NCI-H345 treated with DMSO at 0.1 percent for 48 hours (cell line): ENCODE measurements around the gene ZFP36L1.

Experiments used
- DNase-seq: peaks from one replicate; lab custom pipeline; 2025; ENCODE audit not compliant: unreplicated experiment; lab: John Stamatoyannopoulos, UW

The ZFP36L1 gene

GRCh38 chr14:68784978-68785533 is 7.8 kb downstream of the ZFP36L1 start:
- no peak for DNase-seq

- no peak for DNase-seq
These were observed 8.5 kb downstream of the ZFP36L1 start for GRCh38 chr14:68784226-68784910.

DNA sequence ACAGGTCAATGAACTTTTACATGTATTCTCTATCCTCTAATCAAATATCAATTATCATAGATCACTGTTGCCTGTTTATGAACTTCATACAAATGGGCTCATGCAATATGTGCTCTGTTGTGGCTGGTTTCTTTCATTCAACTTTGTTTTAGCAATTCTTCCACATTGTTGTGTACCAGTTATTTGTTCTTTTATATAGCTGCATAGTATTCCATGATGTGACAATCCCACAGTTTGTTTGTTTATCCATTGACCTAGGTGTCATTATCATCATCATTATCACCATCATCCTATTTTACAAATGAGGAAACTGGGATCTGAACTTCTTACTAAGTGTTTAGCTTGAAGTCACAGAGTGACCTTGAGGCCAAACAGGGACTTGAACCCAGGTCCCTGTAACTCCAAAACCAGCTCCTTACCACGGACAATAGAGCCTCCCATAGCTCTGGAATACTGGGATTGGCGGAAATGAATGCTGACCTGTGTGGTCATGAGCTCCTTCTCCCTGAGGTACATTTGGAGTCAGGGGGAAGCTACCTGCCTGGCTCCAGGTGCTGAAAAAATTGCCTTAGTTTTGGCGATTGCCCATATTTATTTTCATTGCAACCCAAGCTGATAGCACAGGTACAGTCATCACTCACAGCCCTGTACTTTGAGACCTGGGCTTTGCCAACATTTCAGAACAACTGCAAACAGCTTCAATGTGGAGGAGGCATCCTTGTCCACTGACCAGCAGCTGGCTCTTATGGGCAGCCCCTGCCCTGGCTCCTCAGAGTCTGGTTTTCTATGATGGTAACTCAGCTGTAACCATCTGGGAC is 9.2 kb downstream of the ZFP36L1 start:
- DNase-seq, result no peak

GRCh38 chr14:68782091-68782981 is 10.5 kb downstream of the ZFP36L1 start:
- DNase-seq, result no peak

DNA sequence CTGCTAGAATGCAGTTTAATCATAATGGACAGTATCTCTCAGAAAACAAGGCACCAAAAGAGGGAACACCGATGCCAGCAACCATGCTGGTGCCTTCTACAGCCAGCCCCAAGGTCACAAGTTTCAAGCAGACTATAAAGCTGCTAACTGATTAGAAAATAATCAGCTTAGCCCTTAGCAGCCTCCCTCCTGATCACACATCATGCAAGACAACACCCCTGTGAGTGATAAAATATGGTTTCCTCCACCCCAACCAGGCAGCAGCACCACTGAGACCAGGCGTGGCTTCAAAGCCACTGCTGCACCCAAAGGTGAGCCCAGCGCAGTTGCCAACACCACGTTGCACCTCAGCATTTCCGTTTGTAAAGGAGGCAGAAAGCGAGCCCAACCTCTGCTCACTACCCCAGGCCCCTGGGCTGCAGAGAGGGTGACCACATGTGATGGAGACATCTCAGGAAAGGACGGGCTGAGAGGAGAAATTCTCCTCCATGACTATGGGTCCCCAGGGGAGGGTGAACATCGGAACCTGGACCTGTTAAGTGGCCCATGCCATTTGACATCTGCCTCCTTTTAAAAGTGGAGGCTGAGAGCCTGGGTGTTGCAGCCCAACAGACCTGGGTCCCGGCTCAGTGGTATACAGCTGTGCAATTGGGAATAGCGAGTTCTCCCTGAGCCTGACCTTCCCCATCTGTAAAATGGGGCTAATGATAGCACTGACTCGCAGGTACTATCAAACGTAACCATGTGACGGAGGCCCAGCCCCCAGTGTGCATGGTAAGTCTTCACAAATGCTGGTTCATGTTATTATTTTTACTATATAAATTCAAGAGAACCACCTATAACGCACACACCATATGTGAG is 11.5 kb downstream of the ZFP36L1 start:
- DNase-seq, result no peak

DNA sequence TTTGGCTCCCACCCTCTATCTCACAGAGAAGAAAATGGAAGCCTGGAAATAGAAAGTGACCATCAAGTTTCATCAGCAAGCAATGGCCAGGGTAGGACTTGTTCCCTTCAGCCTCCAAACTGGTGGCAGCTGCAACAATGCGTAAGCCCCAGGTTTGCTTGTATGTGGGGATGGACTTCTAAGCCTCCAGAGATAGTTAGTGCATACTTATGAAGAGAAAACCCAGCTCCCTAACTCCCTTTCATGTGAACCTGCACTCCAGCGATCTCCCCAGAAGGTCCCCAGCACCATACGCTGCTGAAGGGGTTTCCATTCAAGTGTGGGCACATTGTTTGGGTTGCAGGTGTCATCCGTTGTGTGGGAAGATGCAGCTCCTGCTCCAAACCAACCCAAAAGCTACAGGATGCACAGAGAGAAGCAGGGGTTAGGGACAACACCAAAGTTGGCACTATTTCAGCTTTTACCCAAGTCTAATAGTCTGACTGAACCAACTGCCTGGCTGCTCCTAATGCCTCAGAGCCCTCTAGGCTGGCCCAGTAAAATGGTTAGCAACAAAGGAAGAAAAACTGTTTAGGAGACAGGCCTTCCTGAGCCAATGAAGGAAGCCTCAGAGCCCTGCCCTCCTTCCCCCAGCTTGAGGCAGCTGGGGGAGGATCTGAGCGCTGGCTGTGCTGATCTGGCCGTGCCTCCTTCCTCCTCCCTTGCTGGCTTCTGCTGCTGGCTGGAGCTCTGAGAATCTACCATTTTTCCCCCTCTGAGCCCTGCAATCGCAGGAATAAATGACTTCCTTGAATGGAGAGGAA is 12.3 kb downstream of the ZFP36L1 start:
- no peak for DNase-seq

GRCh38 chr14:68779761-68780323 is 13.0 kb downstream of the ZFP36L1 start:
- no peak for DNase-seq

GRCh38 chr14:68777644-68778043 is 15.2 kb downstream of the ZFP36L1 start:
- no peak for DNase-seq

DNA sequence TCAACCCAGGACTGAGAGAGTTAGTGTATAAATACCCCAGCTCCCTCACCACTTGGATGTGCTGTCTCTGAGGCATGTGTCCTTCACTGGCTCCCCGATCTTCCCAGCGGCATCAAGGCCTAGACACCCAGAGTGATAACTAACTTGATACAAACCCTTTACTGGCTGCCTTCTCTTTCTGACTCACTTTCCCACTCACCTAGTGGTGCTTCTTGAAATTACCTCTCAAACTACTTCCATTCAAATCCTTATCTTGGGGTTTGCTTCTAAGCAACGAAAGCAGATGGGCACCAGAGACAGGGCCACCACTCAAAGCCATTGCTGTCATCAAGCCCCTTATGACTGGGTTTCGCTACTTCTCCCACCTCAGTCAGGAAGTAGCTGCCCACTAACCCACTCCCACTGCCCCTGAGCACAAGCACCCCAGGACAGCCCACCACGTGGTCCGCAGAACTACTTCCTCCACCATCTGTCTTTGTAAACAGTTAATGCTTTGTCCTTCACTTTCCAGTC is 17.2 kb downstream of the ZFP36L1 start:
- DNase-seq, result no peak

GRCh38 chr14:68774771-68775613 is 17.9 kb downstream of the ZFP36L1 start:
- DNase-seq, result no peak

- no peak for DNase-seq
These were observed 20.0 kb downstream of the ZFP36L1 start for GRCh38 chr14:68772761-68773381.

DNA sequence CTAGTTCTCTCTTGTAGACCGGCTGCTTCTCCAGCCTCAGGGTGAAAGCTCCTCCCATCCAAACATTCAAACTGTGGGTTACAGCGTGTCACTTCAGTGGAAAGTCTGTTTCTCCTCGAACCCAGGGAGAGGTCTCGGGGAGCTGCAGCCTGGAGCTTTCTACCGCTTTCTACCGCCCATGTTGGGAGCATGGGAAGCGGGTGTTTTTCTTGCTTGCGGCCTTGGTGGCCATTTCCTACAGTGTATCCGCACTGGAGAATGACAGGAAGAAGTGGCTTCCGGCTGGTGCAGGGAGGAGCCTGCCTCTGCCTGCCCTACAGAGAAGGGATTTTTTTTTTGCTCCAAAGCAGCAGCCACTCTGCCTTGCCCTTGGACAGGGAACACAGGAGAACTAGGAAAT is 21.2 kb downstream of the ZFP36L1 start:
- DNase-seq, result no peak

GRCh38 chr14:68770553-68771286 is 22.1 kb downstream of the ZFP36L1 start:
- DNase-seq, result no peak

GRCh38 chr14:68770051-68770450 is 22.8 kb downstream of the ZFP36L1 start:
- no peak for DNase-seq

- no peak for DNase-seq
These were observed 24.6 kb downstream of the ZFP36L1 start for GRCh38 chr14:68768316-68768715.

DNA sequence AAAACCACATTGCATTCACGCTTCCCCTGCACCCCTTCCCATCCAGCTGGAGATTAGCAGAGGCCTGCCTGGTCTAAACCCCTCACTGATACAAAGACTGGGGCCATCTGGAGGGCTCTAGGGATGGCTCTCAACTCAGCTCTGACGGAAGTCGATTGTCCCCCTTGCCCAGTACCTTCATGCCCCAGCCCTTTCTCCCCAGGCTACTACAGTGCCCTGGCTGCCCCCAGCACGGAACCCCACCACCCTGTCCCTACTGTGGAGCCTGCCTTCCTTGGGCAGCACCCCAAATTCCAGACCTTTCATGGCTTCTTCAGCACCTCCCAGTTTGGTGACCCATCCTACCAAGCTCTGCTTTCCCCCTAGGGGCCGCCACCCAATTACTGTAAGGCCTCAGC is 25.6 kb downstream of the ZFP36L1 start:
- DNase-seq, result no peak
